BJ (cell line): Measurements from ENCODE around the gene SLC37A3. TPM values are rescaled to one million over a fixed set of nuclear protein-coding genes. Genes with fewer than 3 reads are reported as not detected.
"Not testable (repeated sequence)": the region's sequence is repeated elsewhere in the genome, so short reads cannot be mapped to it uniquely, and the experiment has no call there.

Source experiments
- CTCF ChIA-PET: fragments of 350-600 bp; formaldehyde crosslinking; extraction: SDS; loops from one replicate; lab custom pipeline; 2021; ENCODE audit warnings: antibody characterized with exemption, inconsistent platforms; lab: Yijun Ruan, JAX
- POLR2A ChIA-PET: fragments of 300-600 bp; sonication (Branson Sonifier 250); formaldehyde crosslinking; extraction: SDS; loops from one replicate; lab custom pipeline; 2021; ENCODE audit warnings: antibody characterized with exemption; lab: Charles Lee
- DNase-seq: peaks from one replicate; pipeline ENCODE4 v3.0.0-alpha.2; 2011; ENCODE audit warnings: low read depth
- H3K27me3 ChIP-seq: 2 replicates; pipeline ENCODE4 v1.6.0; 2011; ENCODE audit warnings: low read length; ENCODE audit not compliant: control insufficient read depth, insufficient read depth
- H3K36me3 ChIP-seq: 2 replicates; pipeline ENCODE4 v1.5.1; 2011; ENCODE audit warnings: low read length; ENCODE audit not compliant: control insufficient read depth, insufficient read depth
- H3K4me3 ChIP-seq: 2 replicates; pipeline ENCODE4 v1.5.1; 2011; ENCODE audit warnings: low read depth, mild to moderate bottlenecking, control low read depth, low read length
- CTCF ChIP-seq: IDR thresholded peaks from 2 replicates; pipeline ENCODE4 v1.5.1; 2011; ENCODE audit warnings: low read depth, mild to moderate bottlenecking, control low read depth, inconsistent platforms, low read length, moderate library complexity; ENCODE audit not compliant: insufficient read depth
- polyA plus RNA-seq: library from polyadenylated mRNA; depleted of rRNA; stranded (reverse); fragments of >200 nt; gene quantifications from 2 replicates; pipeline ENCODE4 v1.2.3, GENCODE V29; 2011

The SLC37A3 gene
- polyA plus RNA-seq, 1 experiment, result 35.2 TPM

GRCh38 chr7:140416560-140416959, 18.2 kb upstream of the SLC37A3 start:
- POLR2A ChIA-PET, result no interaction called here
- TF ChIP-seq CTCF, result no peak
- Histone ChIP-seq H3K27me3 (peaks cover 6% of the 10 kb centered on the region), H3K4me3 (no peak overlapping the region), H3K36me3 (no peaks in the 10 kb centered on the region)
- no peak for DNase-seq
- CTCF ChIA-PET, result interaction anchor here (0.6 kb wide), 1 partner anchor 215 kb away, joined by 7 read pairs; no protein-coding TSS in a partner anchor

- H3K36me3 ChIP-seq, POLR2A ChIA-PET, H3K4me3 ChIP-seq, DNase-seq, CTCF ChIA-PET, H3K27me3 ChIP-seq: not testable (repeated sequence)
Observed at GRCh38 chr7:140415816-140416215, 17.5 kb upstream of the SLC37A3 start.

- ChIA-PET CTCF (no interaction called here), POLR2A (no interaction called here)
- no peak for TF ChIP-seq CTCF
- Histone ChIP-seq H3K4me3 (no peak overlapping the region), H3K27me3 (peaks cover 4% of the 10 kb centered on the region), H3K36me3 (no peaks in the 10 kb centered on the region)
- no peak for DNase-seq
Observed at GRCh38 chr7:140415361-140415760, 17.0 kb upstream of the SLC37A3 start.

GRCh38 chr7:140404565-140405065, 6.3 kb upstream of the SLC37A3 start:
- no peaks in the 10 kb centered on the region for H3K36me3 ChIP-seq
- TF ChIP-seq CTCF, result no peak
- POLR2A ChIA-PET, result no interaction called here
- no peak for DNase-seq
- H3K27me3 ChIP-seq, result peaks cover 18% of the 10 kb centered on the region
- CTCF ChIA-PET, result no interaction called here
- H3K4me3 ChIP-seq, result no peak overlapping the region

GRCh38 chr7:140403878-140404564, 5.7 kb upstream of the SLC37A3 start, which contains the start of gene RAB19:
RAB19 (plus strand) TSS chr7:140404058; CDS start chr7:140407647, 3,589 bp downstream.
- Histone ChIP-seq H3K27me3 (peaks cover 18% of the 10 kb centered on the region), H3K36me3 (no peaks in the 10 kb centered on the region), H3K4me3 (no peak within 1 kb of the TSS)
- ChIA-PET POLR2A (no interaction called here), CTCF (no interaction called here)
- no peak for TF ChIP-seq CTCF
- DNase-seq, result no peak
